Astrocyte of the spinal cord (primary cell): Measurements from ENCODE around the gene CDHR2.

Source experiments
- DNase-seq: peaks from one replicate; pipeline ENCODE4 v3.0.0; 2011; ENCODE audit warnings: low read depth, low spot score
- H3K4me3 ChIP-seq: 2 replicates; pipeline ENCODE4 v1.5.1; 2011; ENCODE audit warnings: low read depth, mild to moderate bottlenecking, low read length, moderate library complexity
- CTCF ChIP-seq: IDR thresholded peaks from 2 replicates; pipeline ENCODE4 v1.5.1; 2012; ENCODE audit warnings: low read depth, mild to moderate bottlenecking, low read length, inconsistent platforms
- in situ Hi-C: cut with HindIII; loops from 2 replicates; pipeline ENCODE4 v1.10.0; 2017; ENCODE audit warnings: low sequenced_read_pairs

CDHR2 gene

GRCh38 chr5:176616511-176616910 lies 67.4 kb downstream of the CDHR2 start:
- TF ChIP-seq CTCF = no peak
- in situ Hi-C loops = no loop called here
- no peak for DNase-seq
- no peak overlapping the region for H3K4me3 ChIP-seq

DNA sequence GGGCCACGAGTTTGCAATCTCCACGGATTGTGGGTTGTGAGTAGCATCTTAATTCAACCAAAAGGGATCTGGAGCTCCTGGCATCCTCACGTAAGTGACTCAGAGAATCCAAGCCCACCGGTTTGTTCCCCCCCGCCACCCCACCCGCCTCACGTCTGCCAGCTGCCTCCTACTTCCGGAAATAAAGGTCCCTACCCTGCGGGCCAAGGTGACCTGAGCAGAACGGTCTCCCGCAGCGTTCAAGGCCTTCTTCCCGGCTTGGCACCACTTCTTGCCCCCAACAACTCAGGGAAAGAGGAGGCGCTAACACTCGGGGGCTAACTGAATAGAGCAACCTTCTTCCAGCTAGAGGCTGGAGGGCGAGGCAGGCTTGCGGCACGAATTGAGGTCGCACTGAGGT lies 69.6 kb downstream of the CDHR2 start:
- TF ChIP-seq CTCF = no peak
- DNase-seq = peak; percentile 15
- in situ Hi-C loops = no loop called here
- H3K4me3 ChIP-seq = peak overlapping the region; percentile 18

- in situ Hi-C loops = no loop called here
- DNase-seq = peak; percentile 88
- TF ChIP-seq CTCF = peak; percentile 63
- H3K4me3 ChIP-seq = peak overlapping the region; percentile 18
Measured at GRCh38 chr5:176619203-176619568, 70.0 kb downstream of the CDHR2 start.

DNA sequence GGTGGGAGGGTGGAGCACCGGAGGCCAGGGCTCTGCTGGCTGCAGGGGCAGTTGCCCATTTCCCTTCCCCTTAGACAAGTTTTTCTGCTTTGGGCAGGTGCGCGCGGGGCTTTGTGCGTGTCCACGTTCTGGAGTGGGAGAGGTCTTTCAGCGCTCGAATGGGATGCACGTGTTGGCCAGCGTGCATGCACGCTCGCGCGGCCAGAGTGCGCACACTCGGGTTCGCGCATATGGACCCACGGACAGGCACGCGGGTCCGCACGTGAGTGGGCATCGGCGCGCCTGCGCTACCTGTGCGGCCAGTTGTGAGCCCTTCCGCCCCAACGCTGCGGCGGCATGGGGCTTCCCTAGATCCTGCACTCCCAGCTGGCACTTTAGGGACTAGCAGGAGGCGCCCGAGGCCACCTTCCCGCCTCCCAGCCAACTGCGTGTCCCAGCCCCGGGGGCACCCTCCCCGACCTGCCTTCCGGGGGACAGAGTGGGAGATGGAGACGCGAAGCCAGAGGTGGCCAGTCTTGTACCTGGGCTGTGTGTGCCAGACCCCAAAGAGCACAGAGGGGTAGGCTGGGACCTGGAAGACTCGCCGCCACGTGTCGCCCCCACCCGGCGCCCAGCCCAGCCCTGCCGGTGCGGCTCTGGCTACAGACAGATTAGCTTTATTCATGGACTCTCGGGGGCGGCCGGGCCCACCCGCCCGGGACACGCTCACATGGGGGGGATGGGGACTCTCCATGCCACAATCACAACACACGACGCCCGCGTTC lies 70.6 kb downstream of the CDHR2 start:
- in situ Hi-C loops = no loop called here
- H3K4me3 ChIP-seq = peak overlapping the region; percentile 5
- TF ChIP-seq CTCF = no peak
- DNase-seq = no peak

GRCh38 chr5:176620333-176620981 lies 71.3 kb downstream of the CDHR2 start:
- DNase-seq = no peak
- no peak for TF ChIP-seq CTCF
- in situ Hi-C loops = no loop called here
- no peak overlapping the region for H3K4me3 ChIP-seq

DNA sequence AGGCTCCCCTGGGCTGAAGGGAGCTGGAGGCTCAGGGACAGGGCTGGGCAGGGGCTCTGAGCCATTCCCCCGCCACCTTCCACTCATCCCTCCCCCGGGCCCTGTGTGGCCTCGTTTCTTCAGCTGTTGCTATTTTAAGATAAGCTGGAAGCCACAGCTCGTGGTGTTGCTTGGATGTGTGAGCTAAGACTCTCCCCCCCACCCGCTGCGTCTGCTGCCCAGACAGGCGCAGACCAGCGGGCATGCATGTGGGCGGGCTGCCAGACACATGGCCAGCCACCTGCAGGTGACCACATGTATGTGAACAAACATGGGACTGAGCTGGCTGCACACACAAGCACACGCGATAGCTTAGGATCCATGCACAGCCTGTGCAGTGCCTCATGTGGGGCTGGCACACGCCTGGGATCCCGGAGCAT lies 72.5 kb downstream of the CDHR2 start:
- DNase-seq = no peak
- in situ Hi-C loops = no loop called here
- TF ChIP-seq CTCF = no peak
- H3K4me3 ChIP-seq = no peak overlapping the region
